ENCODE data around the gene TMEM221. TPM values are rescaled to one million over a fixed set of nuclear protein-coding genes. Genes with fewer than 3 reads are reported as not detected.

Gene TMEM221
- total RNA-seq, 2 experiments from 2014 or later = not detected

- ChIA-PET POLR2A (interaction anchor here (0.7 to 1.0 kb wide), 2 partner anchors 45 to 393 kb away, joined by 3 read pairs; partner anchors contain the start of genes PGLS and RPL18A), CTCF (interaction anchor here (0.6 to 1.8 kb wide), 14 partner anchors 12 to 922 kb away, joined by 3 to 9 read pairs (median 4); partner anchors contain the start of genes PGLS, RAB3A and TMEM221)
- Histone ChIP-seq H3K9me3 (ENCODE audit: control insufficient read depth in 1 of 2, insufficient read depth in 1 of 2, low read length in 2 of 2) (no peaks in the 10 kb centered on the region), H3K27me3 (ENCODE audit: control insufficient read depth in 1 of 2, insufficient read depth in 2 of 2, low read length in 2 of 2) (no peaks in the 10 kb centered on the region), H3K4me3 (ENCODE audit: low read length) (no peak overlapping the region), H3K36me3 (ENCODE audit: insufficient read depth, low read length) (no peaks in the 10 kb centered on the region), H3K4me1 (ENCODE audit: insufficient read depth, low read length) (peaks cover 28% of the 10 kb centered on the region), H3K27ac (ENCODE audit: low read depth in 1 of 2, low read length in 2 of 2) (no peak overlapping the region)
- DNase-seq (no peak), ATAC-seq (ENCODE audit: poor library complexity) (no peak)
- peak; percentile 36 for TF ChIP-seq CTCF (IDR thresholded peaks at IDR 0.05)
- Mint-ChIP-seq H3K9me3 (no peaks in the 10 kb centered on the region), H3K36me3 (ENCODE audit: low read depth) (peaks cover 4% of the 10 kb centered on the region), H3K4me1 (ENCODE audit: low read depth) (peaks cover 24% of the 10 kb centered on the region), H3K4me3 (no peak overlapping the region), H3K27me3 (peaks cover 3% of the 10 kb centered on the region), H3K27ac (no peak overlapping the region)
- intact Hi-C loops (cut with DNase I, micrococcal nuclease) = loop anchor here (1.0 to 5.0 kb wide), 5 partner anchors 74 to 204 kb away; partner anchors contain the start of genes BABAM1 (in 1 of the 2), CCDC194 (in 1 of the 2) and USHBP1 (in 1 of the 2)
Observed at GRCh38 chr19:17466487-17466850, 18.0 kb upstream of the TMEM221 start.

GRCh38 chr19:17460372-17461230, 12.1 kb upstream of the TMEM221 start, which contains the start of gene NXNL1:
Gene NXNL1, minus strand, starts transcription at chr19:17460926. Its CDS starts 57 bp downstream, at chr19:17460869.
- POLR2A ChIA-PET = no interaction called here
- Mint-ChIP-seq H3K27me3 (peaks cover 34% of the 10 kb centered on the region), H3K4me3 (no peak within 1 kb of the TSS), H3K36me3 (ENCODE audit: low read depth) (no peaks in the 10 kb centered on the region), H3K9me3 (no peaks in the 10 kb centered on the region), H3K4me1 (ENCODE audit: low read depth) (peaks cover 4% of the 10 kb centered on the region), H3K27ac (no peak within 1 kb of the TSS)
- DNase-seq (no peak), ATAC-seq (ENCODE audit: poor library complexity) (no peak)
- Histone ChIP-seq H3K9me3 (ENCODE audit: control insufficient read depth in 1 of 2, insufficient read depth in 1 of 2, low read length in 2 of 2) (peaks cover 0 to 3% of the 10 kb centered on the region in 2 experiments), H3K36me3 (ENCODE audit: insufficient read depth, low read length) (no peaks in the 10 kb centered on the region), H3K4me1 (ENCODE audit: insufficient read depth, low read length) (peaks cover 4% of the 10 kb centered on the region), H3K27ac (ENCODE audit: low read depth in 1 of 2, low read length in 2 of 2) (no peak within 1 kb of the TSS), H3K27me3 (ENCODE audit: control insufficient read depth in 1 of 2, insufficient read depth in 2 of 2, low read length in 2 of 2) (peaks cover 20 to 28% of the 10 kb centered on the region in 2 experiments), H3K4me3 (ENCODE audit: low read length) (no peak within 1 kb of the TSS)
- no peak for TF ChIP-seq CTCF (IDR thresholded peaks at IDR 0.05)
- intact Hi-C loops (cut with DNase I, micrococcal nuclease) = no loop called here
- CTCF ChIA-PET = no interaction called here

GRCh38 chr19:17458970-17459369, 10.5 kb upstream of the TMEM221 start:
- H3K27me3 Mint-ChIP-seq = peaks cover 43% of the 10 kb centered on the region

More at GRCh38 chr19:17458970-17459369, 10.5 kb upstream of the TMEM221 start:
- H3K27me3 ChIP-seq (ENCODE audit: control insufficient read depth in 1 of 2, insufficient read depth in 2 of 2, low read length in 2 of 2) = peaks cover 28 to 36% of the 10 kb centered on the region in 2 experiments
- H3K9me3 Mint-ChIP-seq = no peaks in the 10 kb centered on the region
- DNase-seq (no peak), ATAC-seq (ENCODE audit: poor library complexity) (no peak)
- H3K27ac Mint-ChIP-seq = no peak overlapping the region
- no peak overlapping the region for H3K4me3 ChIP-seq (ENCODE audit: low read length)
- H3K4me1 Mint-ChIP-seq (ENCODE audit: low read depth) = peaks cover 8% of the 10 kb centered on the region
- peaks cover 0 to 4% of the 10 kb centered on the region in 2 experiments for H3K9me3 ChIP-seq (ENCODE audit: control insufficient read depth in 1 of 2, insufficient read depth in 1 of 2, low read length in 2 of 2)
- H3K27ac ChIP-seq (ENCODE audit: low read depth in 1 of 2, low read length in 2 of 2) = no peak overlapping the region
- ChIA-PET POLR2A (interaction anchor here (1.1 kb wide), 1 partner anchor 11 kb away, joined by 4 read pairs; the partner anchor contains the start of gene TMEM221), CTCF (no interaction called here)
- H3K36me3 Mint-ChIP-seq (ENCODE audit: low read depth) = no peaks in the 10 kb centered on the region
- no peak for TF ChIP-seq CTCF (IDR thresholded peaks at IDR 0.05)
- H3K36me3 ChIP-seq (ENCODE audit: insufficient read depth, low read length) = no peaks in the 10 kb centered on the region
- H3K4me3 Mint-ChIP-seq = no peak overlapping the region
- peaks cover 5% of the 10 kb centered on the region for H3K4me1 ChIP-seq (ENCODE audit: insufficient read depth, low read length)
- intact Hi-C loops (cut with DNase I, micrococcal nuclease) = no loop called here

All from CD4-positive, alpha-beta T cell (primary cell).